NCI-H524 (cell line): ENCODE measurements around the gene ELANE.

Source experiments
- DNase-seq, 2 experiments: peaks; one replicate each; lab custom pipeline; 2025; lab: John Stamatoyannopoulos, UW

ELANE gene

GRCh38 chr19:852136-853013 is at the start of gene ELANE:
ELANE (plus strand) TSS chr19:852303; CDS start chr19:852329, 26 bp downstream.
- DNase-seq: no peak

DNA sequence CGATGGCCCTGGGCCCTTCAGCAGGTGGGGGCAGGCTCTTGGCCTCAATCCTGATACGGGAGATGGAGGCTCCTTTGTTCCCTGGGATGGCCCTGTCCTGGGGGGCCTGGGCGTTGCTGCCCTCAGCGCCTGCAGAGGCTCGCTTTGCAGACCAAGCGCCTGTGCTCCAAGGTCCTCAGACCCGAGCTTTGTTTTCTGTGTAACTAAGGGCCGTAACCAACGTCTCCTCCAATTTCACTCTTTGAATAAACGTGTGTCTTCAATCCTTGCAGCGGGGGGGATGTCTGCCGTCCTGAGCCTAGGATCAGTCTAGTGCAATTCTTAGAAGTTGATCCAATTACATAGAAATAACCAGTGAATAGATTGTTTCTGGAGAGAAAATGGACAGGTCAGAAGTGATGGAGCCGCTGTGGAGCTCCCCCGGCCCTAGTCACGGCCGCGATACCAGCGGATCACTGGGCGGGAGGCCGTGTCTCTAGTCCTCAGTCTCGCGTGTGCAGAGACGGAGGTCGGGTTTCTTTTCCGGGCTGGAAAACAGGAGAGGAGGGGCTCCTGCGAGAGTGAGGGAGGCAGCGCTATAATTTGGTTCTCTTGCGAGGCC is 49.5 kb upstream of the ELANE start:
- DNase-seq: no peak

- no peak for DNase-seq
Measured at GRCh38 chr19:803099-803561, 49.0 kb upstream of the ELANE start.

GRCh38 chr19:803686-804418 is 48.3 kb upstream of the ELANE start:
- no peak for DNase-seq

- no peak for DNase-seq
Measured at GRCh38 chr19:804419-805165, 47.5 kb upstream of the ELANE start.

DNA sequence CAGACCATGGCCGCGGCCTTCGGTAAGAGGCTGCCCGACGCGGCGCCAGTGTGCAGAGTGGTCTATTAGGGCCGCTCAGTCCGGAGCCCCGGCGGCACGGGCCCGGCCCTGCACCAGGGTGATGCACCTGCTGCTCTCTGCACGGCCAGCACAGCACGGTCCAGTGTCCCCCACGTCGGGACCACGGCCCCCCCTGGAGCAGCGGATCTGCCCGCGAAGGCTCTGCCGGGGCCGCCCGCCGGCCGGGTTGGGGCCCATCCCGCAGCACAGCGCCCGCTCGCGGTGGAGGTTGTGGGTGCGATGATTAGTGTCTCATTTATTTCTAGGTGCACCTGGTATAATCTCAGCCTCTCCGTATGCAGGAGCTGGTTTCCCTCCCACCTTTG is 46.9 kb upstream of the ELANE start:
- no peak for DNase-seq

- no peak for DNase-seq
Measured at GRCh38 chr19:805600-806550, 46.2 kb upstream of the ELANE start.

GRCh38 chr19:806815-807421 is 45.2 kb upstream of the ELANE start:
- DNase-seq: no peak

- DNase-seq: no peak
Measured at GRCh38 chr19:807627-808422, 44.3 kb upstream of the ELANE start.

- DNase-seq: no peak
Measured at GRCh38 chr19:808423-808775, 43.7 kb upstream of the ELANE start.

DNA sequence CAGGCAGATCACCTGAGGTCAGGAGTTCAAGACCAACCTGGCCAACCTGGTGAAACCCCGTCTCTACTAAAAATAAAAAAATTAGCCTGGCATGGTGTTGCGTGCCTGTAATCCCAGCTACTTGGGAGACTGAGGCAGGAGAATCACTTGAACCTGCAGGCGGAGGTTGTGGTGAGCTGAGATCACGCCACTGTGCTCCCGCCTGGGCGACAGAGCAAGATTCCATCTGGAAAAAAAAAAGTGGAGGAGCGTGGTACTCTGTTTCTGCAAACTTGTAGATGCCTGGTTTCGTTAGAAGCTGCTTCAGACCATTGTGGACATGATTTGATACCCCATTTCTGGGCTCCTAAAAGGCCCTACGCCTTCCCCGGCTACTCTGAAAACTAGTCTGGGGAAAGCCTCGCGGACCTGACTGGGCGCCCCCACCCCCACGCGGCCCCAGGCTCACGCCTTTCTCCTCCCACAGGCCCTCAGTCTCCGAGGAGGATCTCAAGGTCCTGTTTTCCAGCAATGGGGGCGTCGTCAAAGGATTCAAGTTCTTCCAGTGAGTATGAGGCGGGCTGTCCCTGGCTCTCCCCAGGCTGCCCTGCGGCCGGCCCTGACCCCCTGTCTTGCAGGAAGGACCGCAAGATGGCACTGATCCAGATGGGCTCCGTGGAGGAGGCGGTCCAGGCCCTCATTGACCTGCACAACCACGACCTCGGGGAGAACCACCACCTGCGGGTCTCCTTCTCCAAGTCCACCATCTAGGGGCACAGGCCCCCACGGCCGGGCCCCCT is 41.8 kb upstream of the ELANE start:
- no peak for DNase-seq

GRCh38 chr19:810883-811489 is 41.1 kb upstream of the ELANE start:
- DNase-seq: no peak

DNA sequence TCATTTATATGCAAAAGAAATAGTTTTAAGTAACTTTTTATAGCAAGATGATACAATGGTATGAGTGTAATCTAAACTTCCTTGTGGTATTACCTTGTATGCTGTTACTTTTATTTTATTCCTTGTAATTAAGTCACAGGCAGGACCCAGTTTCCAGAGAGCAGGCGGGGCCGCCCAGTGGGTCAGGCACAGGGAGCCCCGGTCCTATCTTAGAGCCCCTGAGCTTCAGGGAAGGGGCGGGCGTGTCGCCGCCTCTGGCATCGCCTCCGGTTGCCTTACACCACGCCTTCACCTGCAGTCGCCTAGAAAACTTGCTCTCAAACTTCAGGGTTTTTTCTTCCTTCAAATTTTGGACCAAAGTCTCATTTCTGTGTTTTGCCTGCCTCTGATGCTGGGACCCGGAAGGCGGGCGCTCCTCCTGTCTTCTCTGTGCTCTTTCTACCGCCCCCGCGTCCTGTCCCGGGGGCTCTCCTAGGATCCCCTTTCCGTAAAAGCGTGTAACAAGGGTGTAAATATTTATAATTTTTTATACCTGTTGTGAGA is 40.5 kb upstream of the ELANE start:
- no peak for DNase-seq

GRCh38 chr19:812049-812746 is 39.9 kb upstream of the ELANE start:
- DNase-seq: no peak

DNA sequence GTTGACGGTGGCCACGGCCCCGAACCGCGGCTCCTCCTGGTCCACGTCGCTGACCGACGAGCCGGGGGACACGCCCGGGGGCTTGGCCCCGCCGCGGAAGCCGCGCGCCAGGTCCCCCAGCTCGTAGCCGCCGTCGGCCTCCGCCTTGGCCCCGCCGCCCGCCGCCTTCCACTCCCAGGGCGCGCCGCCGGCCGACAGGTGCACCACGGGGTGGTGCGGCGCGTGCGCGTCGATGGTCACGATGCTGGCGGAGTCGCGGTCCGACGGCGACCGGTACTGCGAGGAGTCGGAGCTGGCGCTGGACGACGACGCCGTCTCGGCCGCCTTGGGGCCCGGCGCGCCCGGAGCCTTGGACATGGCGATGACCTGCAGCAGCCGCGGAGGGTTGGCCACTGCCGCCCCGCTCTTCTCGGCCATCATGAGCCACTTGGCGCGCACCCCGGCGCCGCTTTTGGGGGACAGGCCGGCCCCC is 39.3 kb upstream of the ELANE start:
- DNase-seq: no peak

DNA sequence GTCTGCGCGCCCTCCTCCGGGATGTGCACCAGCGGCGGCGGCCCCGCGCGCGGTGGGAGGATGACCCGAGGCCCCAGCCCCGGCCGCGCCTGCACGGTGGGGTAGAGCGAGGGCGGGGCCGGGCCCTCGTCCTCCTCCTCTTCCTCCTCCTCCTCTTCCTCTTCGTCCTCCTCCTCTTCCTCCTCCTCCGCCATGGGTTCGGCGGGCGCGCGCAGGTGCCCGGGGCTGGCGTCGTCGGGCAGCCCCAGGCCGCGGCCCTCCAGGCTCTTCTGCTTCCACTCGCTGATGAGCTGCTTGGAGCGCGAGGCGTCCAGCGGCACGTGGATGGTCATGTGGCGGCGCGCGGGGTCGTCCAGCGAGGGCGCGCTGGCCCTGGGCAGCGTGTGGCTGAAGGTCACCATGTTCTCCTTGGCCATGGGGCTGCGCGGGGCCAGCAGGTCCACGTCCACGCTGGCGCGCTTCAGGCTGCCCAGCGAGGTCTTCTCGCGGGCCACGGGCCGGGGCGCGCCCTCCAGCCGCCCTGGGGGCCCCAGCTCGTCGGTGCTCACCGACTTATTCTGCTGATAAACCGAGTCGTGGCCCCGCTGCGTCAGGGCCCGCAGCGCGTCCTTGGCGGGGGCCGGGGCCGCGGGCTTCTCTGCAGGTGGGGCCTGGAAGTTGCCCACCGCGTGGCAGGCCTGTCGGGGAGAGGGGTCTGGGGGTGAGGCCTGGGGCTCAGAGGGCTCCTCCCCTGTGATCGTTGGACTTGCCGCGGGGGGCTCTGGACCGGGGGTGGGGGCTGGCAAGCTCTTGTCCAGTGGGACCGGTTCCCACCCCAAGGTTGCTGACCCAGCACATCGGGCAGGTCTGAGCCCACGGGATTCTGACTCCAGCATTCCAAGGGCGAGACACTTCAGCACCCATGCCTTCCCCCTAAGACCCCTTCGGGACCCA is 38.6 kb upstream of the ELANE start:
- DNase-seq: no peak
